ENCODE data around the gene IRF2. TPM values are rescaled to one million over a fixed set of nuclear protein-coding genes. Genes with fewer than 3 reads are reported as not detected.

Gene IRF2
- polyA plus RNA-seq, result 105 TPM

- Mint-ChIP-seq H3K27ac (peak within 1 kb of the TSS; percentile 96 to 99 (median 97)), H3K4me1 (peaks cover 47 to 56% (median 53%) of the 10 kb centered on the region in 3 donors), H3K9me3 (no peaks in the 10 kb centered on the region), H3K27me3 (no peaks in the 10 kb centered on the region), H3K4me3 (peak within 1 kb of the TSS; percentile 98 to 99 (median 99)), H3K36me3 (peaks cover 7% of the 10 kb centered on the region)
Observed at GRCh38 chr4:184474263-184475095, at the start of gene IRF2. Gene IRF2 (minus strand): TSS chr4:184474550. CDS start chr4:184429064, 45,486 bp downstream.

- H3K27me3 Mint-ChIP-seq, result peaks cover 4% of the 10 kb centered on the region
Observed at GRCh38 chr4:184515606-184516005, 41.3 kb upstream of the IRF2 start.

GRCh38 chr4:184514121-184514988 lies 40.0 kb upstream of the IRF2 start:
- Mint-ChIP-seq H3K27me3 (peaks cover 4% of the 10 kb centered on the region), H3K4me1 (peaks cover 22 to 33% (median 22%) of the 10 kb centered on the region in 3 donors), H3K9me3 (peaks cover 4 to 7% (median 5%) of the 10 kb centered on the region in 3 donors), H3K27ac (peak overlapping the region in 1 of 3 donors; percentile 87), H3K4me3 (peak overlapping the region in 3 of 4 donors; percentile 9 to 88 (median 23)), H3K36me3 (no peaks in the 10 kb centered on the region)

More at GRCh38 chr4:184515606-184516005, 41.3 kb upstream of the IRF2 start:
- Mint-ChIP-seq H3K36me3 (no peaks in the 10 kb centered on the region), H3K4me3 (no peak overlapping the region), H3K27ac (no peak overlapping the region), H3K9me3 (peaks cover 4 to 7% (median 4%) of the 10 kb centered on the region in 3 donors), H3K4me1 (peaks cover 22 to 33% (median 22%) of the 10 kb centered on the region in 3 donors)

GRCh38 chr4:184513802-184514120 lies 39.4 kb upstream of the IRF2 start:
- Mint-ChIP-seq H3K4me1 (peaks cover 22 to 33% (median 22%) of the 10 kb centered on the region in 3 donors), H3K27ac (no peak overlapping the region), H3K9me3 (peaks cover 4 to 5% (median 4%) of the 10 kb centered on the region in 3 donors), H3K4me3 (peak overlapping the region in 3 of 4 donors; percentile 9 to 88 (median 23)), H3K27me3 (peaks cover 4% of the 10 kb centered on the region), H3K36me3 (no peaks in the 10 kb centered on the region)

- Mint-ChIP-seq H3K4me1 (peaks cover 30 to 32% (median 30%) of the 10 kb centered on the region in 3 donors), H3K4me3 (no peak overlapping the region), H3K9me3 (peaks cover 0 to 2% (median 0%) of the 10 kb centered on the region in 3 donors), H3K27ac (no peak overlapping the region), H3K27me3 (peaks cover 4% of the 10 kb centered on the region), H3K36me3 (peaks cover 2% of the 10 kb centered on the region)
Observed at GRCh38 chr4:184511156-184511555, 36.8 kb upstream of the IRF2 start.

GRCh38 chr4:184510401-184510800 lies 36.1 kb upstream of the IRF2 start:
- peaks cover 0 to 2% (median 0%) of the 10 kb centered on the region in 3 donors for H3K9me3 Mint-ChIP-seq
- H3K4me3 Mint-ChIP-seq, result no peak overlapping the region
- H3K27me3 Mint-ChIP-seq, result peaks cover 4% of the 10 kb centered on the region
- H3K4me1 Mint-ChIP-seq, result peaks cover 25 to 31% (median 29%) of the 10 kb centered on the region in 3 donors
- H3K27ac Mint-ChIP-seq, result no peak overlapping the region
- peaks cover 2% of the 10 kb centered on the region for H3K36me3 Mint-ChIP-seq

GRCh38 chr4:184506527-184507121 lies 32.3 kb upstream of the IRF2 start:
- H3K36me3 Mint-ChIP-seq, result peaks cover 2% of the 10 kb centered on the region
- peaks cover 13 to 32% (median 32%) of the 10 kb centered on the region in 3 donors for H3K4me1 Mint-ChIP-seq
- peaks cover 2% of the 10 kb centered on the region for H3K27me3 Mint-ChIP-seq
- peak overlapping the region; percentile 10 to 95 (median 73) for H3K27ac Mint-ChIP-seq
- H3K9me3 Mint-ChIP-seq, result peaks cover 0 to 2% (median 0%) of the 10 kb centered on the region in 3 donors
- H3K4me3 Mint-ChIP-seq, result peak overlapping the region; percentile 15 to 77 (median 54)

GRCh38 chr4:184504385-184504784 lies 30.0 kb upstream of the IRF2 start:
- no peaks in the 10 kb centered on the region for H3K9me3 Mint-ChIP-seq
- H3K4me1 Mint-ChIP-seq, result peaks cover 13 to 34% (median 32%) of the 10 kb centered on the region in 3 donors
- peaks cover 2% of the 10 kb centered on the region for H3K36me3 Mint-ChIP-seq
- H3K4me3 Mint-ChIP-seq, result peak overlapping the region; percentile 64 to 95 (median 80)
- peak overlapping the region; percentile 43 to 86 (median 54) for H3K27ac Mint-ChIP-seq
- H3K27me3 Mint-ChIP-seq, result no peaks in the 10 kb centered on the region

- peaks cover 2% of the 10 kb centered on the region for H3K36me3 Mint-ChIP-seq
- H3K27me3 Mint-ChIP-seq, result no peaks in the 10 kb centered on the region
- H3K9me3 Mint-ChIP-seq, result no peaks in the 10 kb centered on the region
- H3K27ac Mint-ChIP-seq, result peak overlapping the region; percentile 43 to 86 (median 54)
- H3K4me1 Mint-ChIP-seq, result peaks cover 13 to 34% (median 32%) of the 10 kb centered on the region in 3 donors
- H3K4me3 Mint-ChIP-seq, result peak overlapping the region; percentile 64 to 95 (median 80)
Observed at GRCh38 chr4:184503869-184504300, 29.5 kb upstream of the IRF2 start.

- H3K36me3 Mint-ChIP-seq, result no peaks in the 10 kb centered on the region
- H3K9me3 Mint-ChIP-seq, result no peaks in the 10 kb centered on the region
- H3K27ac Mint-ChIP-seq, result peak overlapping the region in 1 of 3 donors; percentile 62
- H3K27me3 Mint-ChIP-seq, result no peaks in the 10 kb centered on the region
- H3K4me1 Mint-ChIP-seq, result peaks cover 19 to 21% (median 19%) of the 10 kb centered on the region in 3 donors
- H3K4me3 Mint-ChIP-seq, result peak overlapping the region in 1 of 4 donors; percentile 47
Observed at GRCh38 chr4:184500748-184501589, 26.6 kb upstream of the IRF2 start.

GRCh38 chr4:184499996-184500395 lies 25.6 kb upstream of the IRF2 start:
- no peak overlapping the region for H3K4me3 Mint-ChIP-seq
- no peaks in the 10 kb centered on the region for H3K36me3 Mint-ChIP-seq
- no peak overlapping the region for H3K27ac Mint-ChIP-seq
- peaks cover 17 to 19% (median 18%) of the 10 kb centered on the region in 3 donors for H3K4me1 Mint-ChIP-seq
- H3K9me3 Mint-ChIP-seq, result no peaks in the 10 kb centered on the region
- no peaks in the 10 kb centered on the region for H3K27me3 Mint-ChIP-seq

GRCh38 chr4:184498598-184498997 lies 24.2 kb upstream of the IRF2 start:
- H3K4me3 Mint-ChIP-seq, result peak overlapping the region in 1 of 4 donors; percentile 15
- no peaks in the 10 kb centered on the region for H3K36me3 Mint-ChIP-seq
- H3K9me3 Mint-ChIP-seq, result no peaks in the 10 kb centered on the region
- H3K27me3 Mint-ChIP-seq, result no peaks in the 10 kb centered on the region
- H3K4me1 Mint-ChIP-seq, result peaks cover 4 to 12% (median 7%) of the 10 kb centered on the region in 3 donors
- H3K27ac Mint-ChIP-seq, result no peak overlapping the region

- Mint-ChIP-seq H3K9me3 (peaks cover 0 to 2% (median 0%) of the 10 kb centered on the region in 3 donors), H3K27ac (no peak overlapping the region), H3K4me1 (peaks cover 5 to 9% (median 6%) of the 10 kb centered on the region in 3 donors), H3K4me3 (no peak overlapping the region), H3K36me3 (peaks cover 7% of the 10 kb centered on the region), H3K27me3 (no peaks in the 10 kb centered on the region)
Observed at GRCh38 chr4:184489771-184490170, 15.4 kb upstream of the IRF2 start.

GRCh38 chr4:184487503-184487902 lies 13.2 kb upstream of the IRF2 start:
- H3K4me1 Mint-ChIP-seq, result peaks cover 11 to 14% (median 12%) of the 10 kb centered on the region in 3 donors
- peaks cover 7% of the 10 kb centered on the region for H3K36me3 Mint-ChIP-seq
- H3K4me3 Mint-ChIP-seq, result peak overlapping the region in 1 of 4 donors; percentile 52
- H3K27me3 Mint-ChIP-seq, result no peaks in the 10 kb centered on the region
- H3K9me3 Mint-ChIP-seq, result no peaks in the 10 kb centered on the region
- H3K27ac Mint-ChIP-seq, result no peak overlapping the region

All from IgD-negative memory B cell (primary cell).